8988T (cell line): ENCODE data around the gene SIRPA.

Experiments
- DNase-seq: peaks from one replicate; pipeline ENCODE4 v3.0.0; 2011

The SIRPA gene

DNA sequence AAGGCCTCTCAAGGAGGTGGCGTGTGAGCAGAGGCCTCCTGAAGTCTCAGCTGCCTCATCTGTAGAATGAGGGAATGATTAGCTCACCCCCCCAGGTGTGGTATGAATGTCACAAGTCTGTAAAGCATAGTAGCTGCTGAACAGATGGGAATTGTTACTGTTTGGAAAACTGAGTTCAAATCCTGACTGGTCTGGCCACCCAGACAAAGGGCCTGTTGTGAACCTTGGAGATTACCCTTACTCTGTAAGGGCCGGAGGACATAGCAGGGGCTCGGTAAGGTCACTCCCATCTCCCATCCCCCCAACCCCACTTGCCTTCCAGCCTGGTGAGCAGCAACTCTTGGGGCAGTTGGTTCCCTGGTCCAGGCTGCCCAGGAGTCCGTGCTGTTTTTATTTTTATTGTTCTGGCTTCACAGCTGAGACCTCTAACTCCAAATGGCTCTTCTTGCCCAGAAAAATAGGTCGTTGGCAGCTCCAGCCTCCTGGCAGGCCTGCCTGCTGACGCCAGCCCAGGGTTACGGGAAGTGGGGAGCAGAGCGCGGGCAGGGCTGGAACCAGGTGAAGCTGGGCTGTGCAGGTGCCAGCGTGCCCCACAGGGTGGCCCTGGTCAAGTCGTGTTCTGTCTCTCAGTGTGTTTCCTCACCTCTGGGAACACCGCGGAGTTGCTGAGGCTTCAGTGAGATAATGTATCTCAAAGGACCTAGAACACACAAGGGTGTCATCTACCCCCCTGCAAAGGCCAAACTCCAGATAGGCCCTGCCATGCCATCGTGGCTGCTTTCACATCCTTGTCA lies 4.5 kb upstream of the SIRPA start:
- no peak for DNase-seq

DNA sequence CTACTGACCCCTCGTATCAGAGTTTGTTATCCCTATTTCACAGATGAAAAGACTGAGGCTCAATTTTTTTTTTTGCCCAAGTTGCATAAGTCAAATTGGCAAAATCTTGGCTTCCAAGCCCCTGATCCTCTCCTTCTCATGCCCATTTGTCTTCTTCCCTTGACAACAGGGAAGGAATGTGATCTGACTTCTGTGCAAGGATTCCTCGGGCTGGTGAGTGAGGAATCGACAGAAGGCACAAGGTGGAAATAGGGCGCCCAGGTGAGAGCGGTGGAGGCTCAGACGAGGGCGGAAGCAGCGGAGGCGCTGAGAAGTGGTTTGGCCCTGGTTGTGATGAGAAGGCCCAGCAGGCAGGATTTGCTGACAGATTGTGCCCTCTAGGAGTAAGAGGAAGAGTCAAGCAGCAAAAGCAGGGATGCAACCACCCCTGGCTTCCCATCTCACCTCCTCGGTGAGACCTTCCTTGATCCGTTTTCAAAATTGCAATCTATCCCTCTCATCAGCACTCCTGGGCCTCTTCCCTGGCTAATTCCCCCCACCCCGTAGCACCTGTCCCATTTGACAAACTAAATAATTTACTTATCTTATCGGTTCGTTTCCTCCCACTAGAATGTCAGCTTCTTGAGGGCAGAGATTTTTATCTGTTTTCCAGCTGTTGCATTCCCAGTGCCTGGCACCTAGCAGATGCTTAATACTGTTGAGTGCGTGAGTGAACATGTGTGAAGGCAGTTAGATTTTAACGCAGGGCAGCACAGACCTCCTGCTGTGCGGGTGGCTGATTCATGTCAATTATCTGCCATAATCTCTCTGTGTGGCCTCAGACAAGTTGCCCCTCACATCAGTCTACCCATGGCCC lies 3.7 kb upstream of the SIRPA start:
- DNase-seq: no peak

DNA sequence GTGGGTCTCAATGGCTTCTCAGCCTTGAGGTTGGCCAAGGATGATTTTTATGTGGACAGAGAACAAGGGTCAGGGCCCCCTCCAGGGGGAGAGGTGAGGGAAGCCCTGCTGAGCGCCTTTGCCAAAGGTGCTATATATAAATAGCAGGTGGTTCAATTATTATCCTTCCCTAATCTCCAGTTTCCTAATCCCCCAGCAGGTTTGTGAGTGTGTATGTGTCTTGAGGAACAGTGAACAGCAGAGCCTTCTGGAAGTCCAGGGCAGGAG lies 3.2 kb upstream of the SIRPA start:
- no peak for DNase-seq

DNA sequence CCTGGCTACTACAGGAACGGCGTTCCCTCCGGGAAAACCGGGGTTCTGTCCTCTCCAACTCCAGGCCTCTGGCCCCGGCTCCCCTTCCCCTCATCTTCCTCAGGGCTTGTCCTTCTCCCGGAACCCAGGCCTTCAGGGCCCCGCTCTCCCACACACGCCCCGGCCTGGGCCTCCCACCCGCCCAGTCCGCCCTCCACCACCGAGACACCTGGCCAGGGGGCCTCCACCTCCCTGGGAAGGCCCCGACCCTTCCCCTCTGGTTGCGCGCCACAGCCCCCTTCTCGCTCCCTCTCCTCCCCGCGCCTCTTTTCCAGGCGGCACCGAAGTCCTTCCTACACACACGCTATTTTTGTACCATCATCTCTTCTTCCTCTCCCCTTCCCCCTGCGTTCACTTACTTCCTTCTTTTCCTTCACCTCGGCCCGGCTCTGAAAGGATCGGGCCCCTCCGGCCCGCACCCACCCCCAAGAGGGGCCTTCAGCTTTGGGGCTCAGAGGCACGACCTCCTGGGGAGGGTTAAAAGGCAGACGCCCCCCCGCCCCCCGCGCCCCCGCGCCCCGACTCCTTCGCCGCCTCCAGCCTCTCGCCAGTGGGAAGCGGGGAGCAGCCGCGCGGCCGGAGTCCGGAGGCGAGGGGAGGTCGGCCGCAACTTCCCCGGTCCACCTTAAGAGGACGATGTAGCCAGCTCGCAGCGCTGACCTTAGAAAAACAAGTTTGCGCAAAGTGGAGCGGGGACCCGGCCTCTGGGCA lies 1.3 kb upstream of the SIRPA start:
- no peak for DNase-seq

DNA sequence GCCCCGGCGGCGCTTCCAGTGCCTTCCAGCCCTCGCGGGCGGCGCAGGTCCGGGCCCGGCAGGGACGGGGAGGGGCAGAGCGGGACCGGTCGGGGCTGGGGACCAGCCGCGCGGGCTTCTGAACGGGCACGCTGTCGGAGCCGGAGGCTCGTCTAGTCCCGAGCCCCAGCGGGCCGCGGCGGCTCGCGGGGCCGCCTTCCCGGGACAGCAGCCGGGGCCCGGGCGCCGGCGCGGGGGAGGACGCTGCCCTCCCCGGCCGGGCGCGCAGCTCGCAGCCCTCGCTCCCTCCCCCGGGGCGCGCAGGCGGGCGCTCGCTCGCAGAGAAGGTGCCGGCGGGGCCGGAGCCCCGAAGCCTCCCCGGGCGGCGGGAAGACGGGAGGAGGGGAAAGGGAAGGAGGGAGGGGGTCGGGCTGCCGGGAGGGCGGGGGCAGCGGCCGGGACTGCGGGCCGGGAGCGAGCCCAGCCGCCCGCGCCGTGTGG lies 696 bp upstream of the SIRPA start:
- peak; percentile 78 for DNase-seq

DNA sequence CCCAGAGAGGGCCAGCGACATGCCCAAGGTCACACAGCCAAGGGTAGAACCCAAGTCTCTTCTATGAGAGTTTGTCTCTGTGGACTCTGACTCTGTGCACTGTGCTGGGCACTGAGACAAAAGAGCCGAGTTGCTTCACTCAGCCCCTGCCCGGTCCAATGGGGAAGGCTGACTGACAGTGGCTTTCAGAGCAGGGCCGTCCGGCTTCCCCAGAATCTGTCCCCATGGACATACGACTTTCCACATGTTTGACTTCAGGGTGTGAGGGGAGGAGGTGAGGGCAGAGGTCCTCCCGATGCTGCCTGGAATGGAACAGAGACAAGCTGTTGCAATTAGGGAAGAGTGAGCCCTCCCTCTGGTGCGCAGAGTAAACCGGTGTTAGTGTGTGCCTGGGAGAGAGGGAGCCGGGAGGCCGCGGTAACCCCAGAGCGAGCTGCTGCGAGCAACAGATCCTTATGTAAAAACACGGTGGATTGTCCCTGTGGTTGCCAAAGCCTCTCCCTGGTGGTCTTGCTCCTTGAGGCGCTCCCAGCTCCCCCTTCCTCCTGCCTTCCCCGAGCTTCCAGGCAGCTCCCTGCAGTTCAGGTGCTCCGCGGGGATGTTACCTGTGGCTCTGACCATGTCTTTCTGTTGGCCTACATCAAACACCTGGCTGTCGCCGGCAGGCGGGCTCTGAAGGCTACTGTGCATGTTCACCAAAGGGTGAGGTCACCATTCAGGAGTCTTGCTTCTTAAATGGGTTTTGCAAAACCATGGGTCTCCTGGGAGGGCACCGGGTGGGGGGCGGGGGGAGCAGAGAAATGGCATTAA lies 672 bp downstream of the SIRPA start:
- no peak for DNase-seq

DNA sequence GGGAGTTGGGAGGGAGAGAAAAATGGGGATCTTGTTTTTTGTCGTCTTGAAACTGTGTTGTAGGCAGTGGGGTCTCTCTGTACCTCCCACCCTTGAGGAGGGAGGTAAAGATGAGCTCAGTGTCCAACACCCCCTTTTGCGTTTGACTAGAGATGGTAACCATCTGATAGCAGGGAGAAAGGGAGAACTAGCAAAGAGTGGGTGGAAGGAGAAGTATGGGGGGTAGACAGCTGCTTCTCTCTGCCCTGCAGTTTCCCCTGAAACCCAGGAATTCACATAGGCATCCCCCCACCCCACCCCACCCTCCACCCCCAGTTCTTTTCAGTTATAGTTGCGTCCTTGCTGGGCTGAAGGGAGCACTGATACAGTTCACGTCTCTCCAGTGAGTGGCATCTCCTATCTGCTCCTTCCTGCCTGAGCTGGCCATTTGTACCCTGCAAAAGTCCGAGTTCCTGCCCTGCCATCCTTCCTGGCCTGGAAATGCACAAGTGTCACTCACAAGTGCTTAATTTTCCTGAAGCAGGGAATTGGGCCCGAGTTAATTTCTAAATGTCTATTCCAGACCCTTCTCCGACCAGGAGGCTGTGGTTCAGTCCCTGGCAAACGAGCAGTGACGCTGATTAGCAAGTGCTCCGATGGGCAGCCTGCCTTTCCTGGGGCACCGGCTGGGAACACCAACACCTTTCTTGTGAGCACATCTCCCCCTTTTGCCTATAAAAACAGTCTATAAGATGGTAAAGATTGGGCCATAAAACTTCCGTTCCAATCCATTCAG lies 1.5 kb downstream of the SIRPA start:
- DNase-seq: no peak

DNA sequence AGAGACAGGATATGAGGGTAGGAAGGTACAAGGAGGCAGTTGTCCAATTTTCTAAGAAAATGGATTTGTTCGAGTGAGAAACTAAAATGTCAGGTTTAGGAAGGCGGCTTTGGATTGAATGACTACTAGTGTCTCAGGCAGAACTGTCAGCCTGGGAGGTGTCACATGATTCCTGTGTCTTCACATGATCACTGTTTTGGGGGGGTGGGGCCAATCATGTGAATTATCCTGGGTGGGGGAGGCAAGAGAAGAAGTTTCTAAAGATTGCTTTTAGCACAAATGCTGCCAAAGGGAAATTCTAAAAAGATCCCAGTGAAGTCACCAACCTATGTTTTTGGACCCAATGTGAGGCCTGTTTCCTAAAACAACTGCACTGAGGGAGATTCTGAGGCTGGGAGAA lies 2.3 kb downstream of the SIRPA start:
- no peak for DNase-seq

DNA sequence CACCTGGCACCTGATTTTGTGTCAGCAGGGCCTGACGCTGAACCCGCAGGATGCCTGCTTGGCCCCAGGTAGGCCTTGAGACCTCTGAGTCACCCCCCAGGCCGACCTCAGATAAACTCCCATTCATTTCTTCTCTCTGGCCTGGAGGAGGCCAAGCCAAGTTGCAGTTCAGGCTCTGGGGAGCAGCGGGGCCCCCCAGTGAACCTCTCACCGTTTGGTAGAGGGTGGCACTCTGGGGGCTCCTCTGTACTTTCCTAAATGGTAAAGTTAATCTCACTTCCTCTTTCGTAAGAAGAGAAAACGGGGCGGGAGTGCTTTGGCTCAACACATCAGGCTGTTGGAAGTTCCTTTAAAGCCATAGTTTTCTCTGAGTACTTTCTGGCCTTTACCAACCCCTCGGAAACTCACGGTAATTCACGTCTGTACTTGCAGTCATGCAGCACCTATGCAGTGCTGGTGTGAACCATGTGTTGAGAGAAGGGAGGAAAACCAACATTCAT lies 2.8 kb downstream of the SIRPA start:
- DNase-seq: no peak

DNA sequence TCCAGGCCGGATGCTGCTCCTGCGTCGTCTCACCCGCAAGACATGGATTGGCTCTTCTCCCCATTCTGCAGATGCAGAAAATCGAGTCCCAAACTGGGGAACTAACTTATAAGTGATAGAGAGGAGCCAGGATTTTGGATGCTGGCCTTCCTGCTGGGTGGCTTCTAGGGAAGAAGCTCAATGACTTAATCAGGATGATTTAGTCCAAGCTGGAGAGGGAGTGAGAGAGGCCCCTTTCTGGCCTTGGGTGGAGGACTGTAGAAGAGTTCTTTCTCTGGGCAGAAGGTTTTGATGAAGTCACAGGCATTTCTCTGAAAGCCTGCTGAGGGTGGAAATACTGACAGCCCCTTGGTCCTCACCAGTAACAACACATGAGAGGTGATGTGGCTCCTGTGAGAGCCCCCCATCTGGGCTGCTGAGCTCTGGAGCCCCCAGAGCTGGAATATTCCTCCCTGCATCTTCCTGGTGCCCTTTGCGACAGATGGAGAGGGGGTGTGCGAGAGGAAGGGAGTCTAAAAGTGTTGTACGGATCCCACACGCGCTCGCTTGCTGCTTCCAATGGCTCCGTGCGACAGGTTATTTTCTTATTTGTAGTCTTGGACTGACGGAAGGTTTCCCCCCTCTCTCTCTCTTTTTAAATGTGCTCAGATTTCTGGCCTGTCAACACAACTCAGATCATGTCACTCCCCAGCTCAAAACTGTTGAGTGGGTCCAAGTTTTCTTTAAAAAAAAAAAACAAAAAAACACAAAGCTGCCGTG lies 3.5 kb downstream of the SIRPA start:
- no peak for DNase-seq

DNA sequence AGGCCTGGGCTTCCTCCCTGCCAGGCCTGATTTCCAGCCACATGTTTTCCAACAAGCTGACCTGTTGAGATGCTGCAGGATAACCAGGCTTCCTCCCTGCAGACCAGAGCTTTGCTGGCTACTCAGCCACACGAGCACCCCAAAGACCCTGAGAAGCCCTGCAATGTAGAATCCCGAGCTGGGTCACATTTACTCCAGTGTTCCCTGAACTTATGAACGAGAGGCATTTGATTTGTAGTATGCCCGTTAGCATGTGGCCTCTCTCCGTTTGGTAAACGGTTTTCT lies 4.0 kb downstream of the SIRPA start:
- no peak for DNase-seq

DNA sequence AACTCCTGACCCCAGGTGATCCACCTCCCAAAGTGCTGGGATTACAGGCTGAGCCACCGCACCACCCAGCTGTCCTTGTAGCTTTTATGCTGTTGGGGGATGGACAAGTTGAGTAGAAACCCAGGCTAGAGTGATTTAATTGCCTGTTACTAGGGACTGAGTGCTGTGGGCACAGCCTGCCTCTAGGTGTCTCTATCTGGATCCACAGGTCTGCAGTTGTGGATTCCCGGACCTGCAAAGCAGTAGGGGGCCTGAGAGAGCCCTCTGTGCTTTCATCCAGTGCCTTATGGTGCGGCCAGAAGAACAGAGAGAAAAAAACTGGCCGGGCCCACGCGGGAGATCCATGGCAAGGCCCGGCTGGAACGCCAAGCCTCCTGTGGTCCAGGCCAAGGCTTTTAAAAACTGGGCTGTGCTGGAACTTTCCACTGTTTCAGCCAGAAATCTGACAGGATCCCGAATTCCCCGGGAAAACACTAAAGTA lies 5.2 kb downstream of the SIRPA start:
- DNase-seq: peak; percentile 95

DNA sequence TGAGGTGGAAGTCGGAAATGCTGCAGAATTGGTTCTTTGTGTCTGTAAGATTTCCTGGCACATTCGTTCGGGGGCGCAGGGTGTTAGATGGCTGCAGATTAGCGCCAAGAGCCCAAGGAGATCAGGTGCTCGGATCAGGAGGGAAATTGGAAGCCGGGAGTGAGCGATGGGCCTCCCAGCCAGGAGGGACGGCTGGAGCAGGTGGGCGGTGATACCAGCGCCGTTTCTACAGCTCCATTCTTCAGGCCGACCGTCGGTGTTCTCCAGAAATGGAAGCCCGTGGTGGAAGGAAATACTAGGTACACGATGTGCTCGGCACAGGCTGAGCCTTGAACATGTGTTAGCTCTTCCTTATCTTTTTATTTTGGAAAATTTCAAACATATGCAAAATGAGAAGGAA lies 6.5 kb downstream of the SIRPA start:
- DNase-seq: no peak

DNA sequence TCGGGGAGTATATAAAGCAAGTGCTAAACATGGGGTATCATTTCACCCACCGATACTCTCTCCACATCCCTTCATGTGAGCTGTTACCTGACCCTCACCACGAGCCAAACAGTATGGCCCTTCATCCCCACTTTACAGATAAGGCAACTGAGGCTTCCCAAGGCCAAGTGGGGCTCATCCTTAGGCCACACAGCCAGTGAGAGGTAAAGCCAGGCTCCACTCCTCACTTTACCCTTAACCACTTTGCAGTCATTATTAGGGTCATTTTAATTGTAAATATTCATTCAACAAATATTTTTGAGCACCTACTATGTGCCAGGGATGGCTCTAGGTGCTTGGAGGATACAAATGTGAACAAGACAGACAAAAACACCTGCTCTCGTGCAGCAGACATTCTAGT lies 7.0 kb downstream of the SIRPA start:
- no peak for DNase-seq

DNA sequence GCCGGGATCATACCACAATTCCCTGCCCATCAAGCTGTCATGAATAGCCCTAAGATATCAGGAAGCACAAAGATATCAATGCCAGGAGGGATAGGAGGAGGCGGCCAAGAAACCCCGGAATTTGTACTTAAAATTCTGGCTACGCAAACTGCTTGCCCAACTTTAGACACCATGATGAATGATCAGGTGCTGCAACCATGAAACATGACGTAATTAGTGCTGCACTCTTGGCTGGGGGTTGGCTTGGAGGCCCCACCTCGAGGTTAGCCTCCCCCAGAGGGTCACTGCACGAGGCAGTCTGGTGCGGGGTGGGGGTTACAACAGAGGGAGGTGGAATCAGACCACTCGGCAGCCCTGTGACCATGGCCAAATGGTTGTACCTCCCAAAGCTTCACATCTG lies 8.9 kb downstream of the SIRPA start:
- no peak for DNase-seq

DNA sequence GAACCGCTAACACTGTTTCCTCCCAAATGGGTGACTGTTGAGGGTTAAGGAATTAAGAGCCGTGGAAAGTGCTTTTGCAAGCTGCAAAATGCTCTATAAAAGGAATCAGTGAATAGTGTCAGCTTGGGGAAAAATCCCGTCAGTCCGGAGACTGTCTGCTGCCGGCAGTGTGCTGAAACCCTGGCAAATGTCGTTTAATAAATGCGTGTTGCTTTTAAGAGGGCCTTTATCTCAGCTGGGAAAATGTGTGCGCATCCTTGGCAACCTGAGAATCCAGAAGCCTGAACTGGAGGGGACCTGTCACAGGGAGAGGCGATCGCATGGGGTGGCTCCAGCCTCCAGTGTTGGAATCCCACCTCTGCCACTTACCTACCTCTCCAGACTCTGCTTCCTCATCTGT lies 9.8 kb downstream of the SIRPA start:
- no peak for DNase-seq

DNA sequence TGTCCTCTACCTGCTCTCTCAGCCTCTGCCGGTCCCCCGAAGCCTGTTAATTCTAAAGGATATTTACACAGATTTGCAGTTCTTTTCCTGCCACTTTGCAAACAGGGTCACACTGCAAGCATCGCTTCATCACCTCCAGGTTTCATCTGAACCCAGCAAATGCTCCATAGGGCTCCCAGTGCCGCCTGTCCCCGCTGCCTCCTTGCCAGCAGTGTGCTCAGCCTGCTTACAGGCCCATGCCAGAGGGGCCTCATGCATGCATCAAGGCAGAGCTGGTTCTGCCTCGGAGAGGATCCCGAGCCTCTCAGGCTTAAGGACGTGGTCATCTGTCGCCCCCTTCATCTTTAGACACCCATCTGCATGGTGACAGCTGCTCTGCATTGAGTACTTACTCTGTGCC lies 10.5 kb downstream of the SIRPA start:
- DNase-seq: no peak

DNA sequence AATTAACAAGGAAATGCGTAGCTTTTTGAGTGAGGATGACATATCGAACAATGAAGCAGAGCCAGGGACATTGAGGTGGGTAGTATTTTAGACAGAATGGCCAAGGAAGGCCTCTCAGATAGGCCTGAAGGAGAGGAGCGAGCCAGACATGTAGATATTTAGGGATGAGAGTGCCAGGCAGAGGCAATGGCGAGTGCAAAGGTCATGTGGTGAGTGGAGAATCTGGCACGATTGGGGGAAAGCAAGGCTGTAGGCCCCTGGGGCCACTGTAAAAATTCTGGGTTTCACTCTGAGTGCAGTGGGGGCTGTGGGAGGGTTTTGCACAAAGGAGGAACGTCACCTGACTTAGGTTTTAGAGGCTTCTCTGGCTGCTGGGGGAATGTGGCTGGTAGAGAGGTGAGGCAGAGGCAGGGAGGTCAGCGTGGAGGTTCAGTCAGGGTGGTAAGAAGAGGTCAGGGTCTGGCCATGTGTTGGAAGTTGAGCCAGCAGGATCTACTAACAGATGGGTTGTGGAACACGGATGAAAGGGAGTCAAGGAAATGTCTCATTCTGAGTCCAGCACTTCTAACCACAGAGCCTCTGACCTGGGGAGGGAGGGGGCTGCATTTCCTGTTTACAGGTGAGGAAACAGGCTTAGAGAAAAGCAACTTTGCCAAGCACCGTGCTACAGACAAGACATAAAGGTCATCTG lies 11.3 kb downstream of the SIRPA start:
- no peak for DNase-seq

DNA sequence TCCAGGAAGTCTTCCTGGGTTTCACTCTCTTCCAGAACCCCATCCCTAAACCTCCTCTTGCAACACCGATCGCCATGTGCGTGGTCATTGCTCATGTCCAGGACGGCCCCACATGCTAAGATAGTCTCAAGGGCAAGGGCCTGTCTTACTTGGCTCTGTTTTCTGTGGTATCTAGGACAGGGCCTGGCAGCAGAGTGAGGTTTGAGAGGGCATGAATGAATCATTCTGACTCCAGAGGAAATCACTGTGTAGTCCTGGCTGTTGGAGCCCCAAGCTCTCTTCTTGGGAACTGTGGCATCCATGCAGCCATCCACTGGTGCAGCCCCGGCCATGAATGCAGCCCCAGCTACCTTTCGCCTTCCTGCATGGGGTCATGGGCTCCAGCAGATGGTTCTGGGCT lies 12.4 kb downstream of the SIRPA start:
- no peak for DNase-seq

DNA sequence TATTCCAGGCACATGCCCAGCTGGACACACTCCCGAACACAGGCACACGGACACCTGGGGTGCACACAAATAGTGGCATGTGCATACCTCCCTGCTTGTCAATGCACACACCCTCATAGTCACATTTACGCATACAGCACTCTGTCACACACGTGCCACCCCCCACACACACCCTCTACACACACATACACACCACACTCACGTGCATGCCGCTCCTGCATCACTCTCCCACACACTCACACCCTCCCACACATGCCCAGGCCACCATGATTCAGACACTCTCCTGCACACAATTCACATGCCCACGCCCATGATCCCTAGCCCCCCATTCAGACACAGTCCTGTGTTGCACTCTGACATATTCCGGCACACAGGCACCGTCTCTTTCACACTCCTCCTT lies 13.0 kb downstream of the SIRPA start:
- no peak for DNase-seq

DNA sequence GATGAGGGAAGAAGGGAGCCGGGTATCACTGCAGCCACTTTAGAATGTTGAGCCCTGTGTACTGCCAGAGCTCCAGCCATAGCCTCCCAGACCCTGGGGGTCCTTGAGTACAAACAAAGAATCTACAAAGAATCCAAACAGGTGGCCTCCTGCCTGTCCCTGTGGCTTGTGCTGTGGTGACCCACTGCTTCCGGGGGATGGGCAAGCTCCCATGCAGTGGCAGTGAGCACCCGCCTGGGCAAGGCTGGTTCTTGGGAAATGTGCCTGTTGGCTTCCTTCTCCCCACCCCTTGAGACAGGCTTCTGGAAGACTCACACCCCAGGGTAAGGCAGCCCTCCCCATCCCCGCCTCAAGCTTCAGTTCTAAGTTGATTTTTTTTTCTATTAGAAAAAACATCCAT lies 13.9 kb downstream of the SIRPA start:
- no peak for DNase-seq
